HuH-7 (cell line): ENCODE data around the gene FHIP2A.
"Not testable (repeated sequence)": the region's sequence is repeated elsewhere in the genome, so short reads cannot be mapped to it uniquely, and the experiment has no call there.

Experiments used
- DNase-seq: peaks from one replicate; pipeline ENCODE4 v3.0.0; 2011; ENCODE audit warnings: low spot score

Gene FHIP2A

DNA sequence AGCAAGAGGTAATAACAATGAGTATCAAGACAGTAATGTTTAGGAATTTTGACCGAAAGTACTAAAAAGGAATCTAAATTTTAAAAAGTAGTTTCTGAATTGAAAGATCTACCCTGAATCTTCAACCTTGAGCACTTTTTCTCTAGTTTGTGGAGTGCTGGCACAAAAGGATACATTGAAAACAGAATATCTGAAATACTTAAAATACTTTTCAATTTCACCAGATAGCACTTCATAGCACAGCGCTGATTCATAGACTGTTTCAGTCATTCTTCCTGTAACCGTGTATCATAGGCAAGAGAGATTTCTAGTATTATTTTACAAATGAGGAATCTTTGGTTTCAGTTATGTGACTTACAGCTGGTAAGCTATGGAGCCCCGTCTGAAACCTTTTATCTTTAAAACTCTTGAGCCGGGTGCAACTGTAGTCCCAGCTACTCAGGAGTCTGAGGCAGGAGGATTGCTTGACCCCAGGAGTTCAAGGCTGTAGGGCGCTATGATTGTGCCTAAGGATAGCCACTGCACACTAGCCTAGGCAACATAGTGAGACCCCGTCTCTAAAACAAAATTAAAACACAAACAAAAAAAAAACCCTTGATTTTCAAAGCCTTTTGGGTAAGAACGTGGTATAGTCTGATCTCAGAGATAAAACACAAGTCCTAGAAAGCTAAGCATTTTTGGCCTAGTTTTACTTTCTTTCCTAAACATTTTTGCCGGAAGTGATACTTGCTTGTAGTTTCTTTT, 35.1 kb downstream of the FHIP2A start:
- DNase-seq, result no peak

DNA sequence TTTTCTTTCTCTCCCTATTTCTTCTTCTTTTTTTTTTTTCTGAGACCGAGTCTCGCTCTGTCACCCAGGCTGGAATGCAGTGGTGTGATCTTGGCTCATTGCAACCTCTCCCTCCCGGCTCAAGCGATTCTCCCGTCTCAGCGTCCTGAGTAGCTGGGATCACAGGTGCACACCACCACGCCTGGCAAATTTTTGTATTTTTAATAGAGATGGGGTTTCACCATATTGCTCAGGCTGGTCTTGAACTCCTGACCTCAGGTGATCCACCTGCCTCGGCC, 35.6 kb downstream of the FHIP2A start:
- not testable (repeated sequence) for DNase-seq

DNA sequence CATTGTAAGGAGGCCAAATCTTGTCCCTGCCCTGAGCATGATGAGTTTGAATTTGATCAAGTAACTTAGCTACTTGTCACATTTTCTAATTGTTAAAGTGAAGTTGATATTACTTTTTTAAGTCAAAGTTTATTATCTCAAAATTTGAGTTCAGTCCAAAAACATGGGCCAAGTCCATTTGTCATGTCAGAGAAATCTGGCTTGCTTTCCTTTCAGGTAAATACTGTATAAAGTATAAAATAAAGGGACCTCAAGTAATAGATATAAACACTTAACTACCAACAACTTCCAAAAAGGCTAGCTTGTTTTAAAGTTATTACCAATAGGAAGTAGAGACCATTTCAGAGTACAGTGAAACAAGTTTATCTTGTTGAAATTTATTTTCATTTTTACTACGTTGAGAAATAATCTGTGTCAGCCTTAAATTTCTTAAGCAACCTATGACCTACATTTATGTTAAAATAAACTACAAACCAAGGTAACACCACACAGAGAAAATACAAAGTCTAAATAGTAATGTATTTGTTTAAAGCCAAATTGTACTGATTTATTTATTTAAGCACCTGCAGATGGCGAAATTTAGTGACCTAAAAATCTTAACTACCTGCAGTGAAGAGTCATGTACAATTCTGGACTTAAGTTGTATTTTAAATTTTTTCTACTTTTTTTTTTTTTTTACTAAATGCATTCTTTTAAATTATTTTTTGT, 36.5 kb downstream of the FHIP2A start:
- no peak for DNase-seq

DNA sequence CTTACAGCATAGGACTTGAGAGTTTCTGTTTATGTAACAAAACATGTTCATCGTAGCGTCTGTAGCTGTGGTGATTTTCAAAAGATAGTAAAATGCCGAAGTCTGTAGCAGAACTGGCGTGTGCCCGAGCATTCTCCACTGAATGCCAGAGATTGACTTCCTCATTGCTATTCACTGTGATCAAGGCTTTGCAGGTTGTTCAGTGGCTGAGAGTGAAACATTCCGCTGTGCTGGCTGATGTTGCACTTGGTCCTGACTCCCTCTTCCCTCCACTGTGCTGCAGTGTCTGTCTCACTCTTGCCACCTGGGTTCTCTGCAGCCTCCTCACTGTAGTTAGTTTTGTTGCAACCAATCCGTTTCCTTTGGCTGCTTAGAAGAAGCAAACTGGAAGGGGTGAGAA, 37.6 kb downstream of the FHIP2A start:
- no peak for DNase-seq

- no peak for DNase-seq
Measured at GRCh38 chr10:114862456-114862855, 40.9 kb downstream of the FHIP2A start.

DNA sequence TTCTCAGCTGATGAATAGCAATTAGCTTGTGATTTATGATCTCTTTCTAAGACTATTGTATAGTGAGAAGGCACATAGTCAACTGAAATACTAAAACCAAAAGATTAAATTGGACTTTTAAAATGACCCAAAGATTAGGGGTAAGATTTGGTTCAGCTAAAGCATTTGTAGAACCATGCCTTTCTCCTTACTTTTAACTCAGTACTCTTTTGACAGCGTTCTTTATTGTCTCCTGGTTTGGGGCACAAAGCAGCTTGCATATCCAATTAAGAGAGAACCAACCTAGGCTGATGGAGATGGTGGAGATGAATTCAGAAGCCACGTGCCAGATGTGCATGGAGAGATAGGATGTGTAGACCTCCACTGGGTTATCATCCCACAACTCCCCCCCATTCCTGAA, 45.8 kb downstream of the FHIP2A start:
- no peak for DNase-seq

- DNase-seq, result no peak
Measured at GRCh38 chr10:114868870-114869519, 47.4 kb downstream of the FHIP2A start.

- DNase-seq, result no peak
Measured at GRCh38 chr10:114869520-114869892, 47.9 kb downstream of the FHIP2A start.

- no peak for DNase-seq
Measured at GRCh38 chr10:114870486-114870885, 48.9 kb downstream of the FHIP2A start.

GRCh38 chr10:114871379-114871778, 49.8 kb downstream of the FHIP2A start:
- DNase-seq, result no peak
